ENCODE data around the gene LURAP1L. TPM values are rescaled to one million over a fixed set of nuclear protein-coding genes. Genes with fewer than 3 reads are reported as not detected.

The LURAP1L gene
- total RNA-seq, 6 donors from 2014 or later, result 25.4 to 59.7 (median 33.6) TPM

DNA sequence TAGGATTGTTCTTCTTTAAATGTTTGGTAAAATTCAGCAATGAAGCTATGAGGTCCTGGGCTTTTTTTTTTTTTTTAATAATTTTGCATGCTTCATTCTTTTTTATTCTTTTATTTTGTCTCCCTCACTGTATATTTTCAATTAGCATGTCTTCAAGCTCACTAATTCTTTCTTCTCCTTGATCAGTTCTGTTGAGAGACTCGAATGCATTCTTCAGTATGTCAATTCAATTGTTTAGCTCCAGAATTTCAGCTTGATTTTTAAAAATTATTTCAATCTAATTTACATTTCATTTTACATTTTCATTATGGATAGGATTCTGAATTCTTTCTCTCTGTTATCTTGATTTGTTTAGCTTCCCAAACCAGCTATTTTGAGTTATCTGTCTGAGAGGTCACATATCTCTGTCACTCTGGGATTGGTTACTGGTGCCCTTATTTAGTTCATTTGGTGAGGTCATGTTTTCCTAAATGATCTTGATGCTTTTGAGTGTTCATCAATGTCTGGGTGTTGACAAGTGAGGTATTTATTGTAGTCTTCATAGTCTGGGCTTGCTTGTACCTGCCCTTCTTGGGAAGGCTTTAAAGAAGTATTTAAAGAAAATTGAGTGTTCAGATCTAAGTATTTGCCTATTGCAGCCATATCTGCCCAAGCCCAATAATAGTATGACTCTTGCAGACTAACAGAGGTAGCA is 9.1 kb downstream of the LURAP1L start:
- H3K9me3 ChIP-seq, result no peaks in the 10 kb centered on the region
- no peak for ATAC-seq (ENCODE audit: low FRiP score in 2 of 2)
- no peak for DNase-seq
- no peak overlapping the region for H3K4me3 ChIP-seq
- WGBS, 2 donors, result 67 to 76% methylated on average over 1 of the region's 1 CpG
- H3K27me3 ChIP-seq, result no peaks in the 10 kb centered on the region
- H3K27ac ChIP-seq, result peak overlapping the region; percentile 84 to 89 (median 86)
- H3K36me3 ChIP-seq, result no peaks in the 10 kb centered on the region
- no peak for TF ChIP-seq POLR2AphosphoS5 (IDR thresholded peaks at IDR 0.05)
- TF ChIP-seq POLR2A (IDR thresholded peaks at IDR 0.05), result no peak
- TF ChIP-seq CTCF (IDR thresholded peaks at IDR 0.05), result no peak
- no peak for TF ChIP-seq EP300 (IDR thresholded peaks at IDR 0.05)
- H3K4me1 ChIP-seq, result peaks cover 3 to 24% (median 11%) of the 10 kb centered on the region in 4 donors

DNA sequence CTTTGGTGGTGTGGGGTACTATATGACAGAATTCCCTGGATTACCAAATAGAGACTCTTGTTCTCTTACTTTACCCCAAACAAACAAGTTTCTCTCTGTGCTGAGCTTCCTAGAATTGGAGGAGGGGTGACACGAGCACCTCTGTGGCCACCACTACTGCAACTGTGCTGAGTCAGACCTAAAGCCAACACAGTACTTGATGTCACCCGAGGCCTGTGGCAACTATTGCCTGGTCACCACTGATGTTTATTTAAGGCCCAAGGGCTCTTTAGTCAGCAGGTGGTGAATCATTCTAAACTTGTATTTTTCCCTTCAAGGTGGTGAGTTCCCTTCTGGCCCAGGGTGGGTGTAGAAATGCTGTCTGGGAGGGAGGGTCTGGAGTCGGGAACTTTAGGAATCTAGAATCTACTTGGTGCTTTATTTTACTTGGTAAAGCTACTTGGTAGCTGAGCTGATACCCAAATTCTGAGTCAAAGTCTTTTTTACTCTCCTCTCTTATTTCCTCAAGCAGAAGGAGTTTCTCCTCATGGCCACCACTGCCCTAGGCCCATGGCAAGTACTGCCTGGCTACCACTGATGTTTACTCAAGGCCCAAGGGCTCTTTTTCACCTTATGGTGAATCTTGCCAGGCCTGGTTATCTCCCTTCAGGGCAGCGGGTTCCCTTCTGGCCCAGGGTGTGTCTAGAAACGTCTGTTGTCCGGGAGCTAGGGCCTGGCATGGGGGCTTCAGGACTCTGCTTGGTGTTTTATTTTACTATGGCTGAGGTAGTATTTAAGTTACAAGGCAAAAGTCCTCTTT is 9.8 kb downstream of the LURAP1L start:
- Histone ChIP-seq H3K27me3 (no peaks in the 10 kb centered on the region), H3K9me3 (no peaks in the 10 kb centered on the region), H3K36me3 (no peaks in the 10 kb centered on the region), H3K4me3 (no peak overlapping the region), H3K4me1 (peaks cover 3 to 24% (median 11%) of the 10 kb centered on the region in 4 donors), H3K27ac (peak overlapping the region; percentile 84 to 89 (median 86))
- DNase-seq (peak in 1 of 2 donors; percentile 93), ATAC-seq (ENCODE audit: low FRiP score in 2 of 2) (peak; percentile 82 to 94)
- 54 to 57% methylated on average over 6 of the region's 6 CpGs for WGBS, 2 donors
- TF ChIP-seq POLR2AphosphoS5 (IDR thresholded peaks at IDR 0.05) (peak; percentile 81 to 84), CTCF (IDR thresholded peaks at IDR 0.05) (no peak), EP300 (IDR thresholded peaks at IDR 0.05) (peak in 2 of 4 donors; percentile 70 to 99), POLR2A (IDR thresholded peaks at IDR 0.05) (peak in 1 of 4 donors; percentile 34)

- H3K4me3 ChIP-seq, result no peak overlapping the region
- H3K27me3 ChIP-seq, result no peaks in the 10 kb centered on the region
- WGBS, 2 donors, result 22 to 48% methylated on average over 2 of the region's 2 CpGs
- H3K36me3 ChIP-seq, result no peaks in the 10 kb centered on the region
- no peaks in the 10 kb centered on the region for H3K9me3 ChIP-seq
- no peak for TF ChIP-seq POLR2A (IDR thresholded peaks at IDR 0.05)
- TF ChIP-seq EP300 (IDR thresholded peaks at IDR 0.05), result peak in 1 of 4 donors; percentile 78
- peak in 1 of 2 donors; percentile 93 for DNase-seq
- peak overlapping the region; percentile 84 to 89 (median 86) for H3K27ac ChIP-seq
- peaks cover 3 to 27% (median 11%) of the 10 kb centered on the region in 4 donors for H3K4me1 ChIP-seq
- ATAC-seq (ENCODE audit: low FRiP score in 2 of 2), result peak; percentile 74 to 89
These were observed 10.5 kb downstream of the LURAP1L start for GRCh38 chr9:12785260-12785770.

GRCh38 chr9:12785941-12786340 is 11.1 kb downstream of the LURAP1L start:
- TF ChIP-seq CTCF (IDR thresholded peaks at IDR 0.05) (no peak), EP300 (IDR thresholded peaks at IDR 0.05) (no peak), POLR2A (IDR thresholded peaks at IDR 0.05) (no peak), POLR2AphosphoS5 (IDR thresholded peaks at IDR 0.05) (no peak)
- H3K27me3 ChIP-seq, result no peaks in the 10 kb centered on the region
- H3K27ac ChIP-seq, result peak overlapping the region; percentile 84 to 89 (median 86)
- H3K4me3 ChIP-seq, result no peak overlapping the region
- no peak for ATAC-seq (ENCODE audit: low FRiP score in 2 of 2)
- no peak for DNase-seq
- peaks cover 4 to 28% (median 11%) of the 10 kb centered on the region in 4 donors for H3K4me1 ChIP-seq
- H3K9me3 ChIP-seq, result no peaks in the 10 kb centered on the region
- H3K36me3 ChIP-seq, result no peaks in the 10 kb centered on the region

GRCh38 chr9:12790001-12790400 is 15.2 kb downstream of the LURAP1L start:
- Histone ChIP-seq H3K36me3 (no peaks in the 10 kb centered on the region), H3K27ac (no peak overlapping the region), H3K4me3 (no peak overlapping the region), H3K27me3 (no peaks in the 10 kb centered on the region), H3K4me1 (peaks cover 6 to 36% (median 9%) of the 10 kb centered on the region in 4 donors), H3K9me3 (no peaks in the 10 kb centered on the region)
- DNase-seq, result no peak
- ATAC-seq (ENCODE audit: low FRiP score in 2 of 2), result no peak
- TF ChIP-seq POLR2AphosphoS5 (IDR thresholded peaks at IDR 0.05) (no peak), EP300 (IDR thresholded peaks at IDR 0.05) (no peak), POLR2A (IDR thresholded peaks at IDR 0.05) (no peak), CTCF (IDR thresholded peaks at IDR 0.05) (no peak)

All from upper lobe of left lung (tissue), 6 donors.